NCI-H2029 treated with DMSO at 0.1 percent for 48 hours (cell line): ENCODE results near the gene MAEA.
"Not testable (repeated sequence)": the region's sequence is repeated elsewhere in the genome, so short reads cannot be mapped to it uniquely, and the experiment has no call there.

Source experiments
- DNase-seq: peaks from one replicate; lab custom pipeline; 2025; lab: John Stamatoyannopoulos, UW

Gene MAEA

GRCh38 chr4:1335193-1335883 is 45.6 kb downstream of the MAEA start:
- DNase-seq: not testable (repeated sequence)

- no peak for DNase-seq
Measured at GRCh38 chr4:1336088-1336491, 46.4 kb downstream of the MAEA start.

- no peak for DNase-seq
Measured at GRCh38 chr4:1337376-1337831, 47.7 kb downstream of the MAEA start.

- no peak for DNase-seq
Measured at GRCh38 chr4:1337951-1338751, 48.5 kb downstream of the MAEA start.

- DNase-seq: no peak
Measured at GRCh38 chr4:1338752-1339414, 49.2 kb downstream of the MAEA start.

- DNase-seq: no peak
Measured at GRCh38 chr4:1339489-1339888, 49.8 kb downstream of the MAEA start.

- no peak for DNase-seq
Measured at GRCh38 chr4:1340181-1340747, 50.6 kb downstream of the MAEA start.

GRCh38 chr4:1340861-1341260 is 51.2 kb downstream of the MAEA start:
- DNase-seq: no peak

- no peak for DNase-seq
Measured at GRCh38 chr4:1342003-1342402, 52.3 kb downstream of the MAEA start.

- no peak for DNase-seq
Measured at GRCh38 chr4:1344696-1345095, 55.0 kb downstream of the MAEA start.

GRCh38 chr4:1345903-1346780 is 56.5 kb downstream of the MAEA start:
- no peak for DNase-seq

GRCh38 chr4:1346781-1347409 is 57.2 kb downstream of the MAEA start, which contains the start of gene UVSSA:
Gene UVSSA, plus strand, starts transcription at chr4:1347208. Its CDS starts 884 bp downstream, at chr4:1348092.
- peak; percentile 92 for DNase-seq

GRCh38 chr4:1347410-1347864 is 57.7 kb downstream of the MAEA start:
- no peak for DNase-seq

- no peak for DNase-seq
Measured at GRCh38 chr4:1348014-1348513, 58.4 kb downstream of the MAEA start.

- no peak for DNase-seq
Measured at GRCh38 chr4:1348746-1349145, 59.1 kb downstream of the MAEA start.

- no peak for DNase-seq
Measured at GRCh38 chr4:1349359-1350168, 59.9 kb downstream of the MAEA start.

- DNase-seq: no peak
Measured at GRCh38 chr4:1350169-1350520, 60.5 kb downstream of the MAEA start.

- DNase-seq: peak; percentile 44
Measured at GRCh38 chr4:1351854-1352566, 62.3 kb downstream of the MAEA start.

- DNase-seq: no peak
Measured at GRCh38 chr4:1352567-1352900, 62.8 kb downstream of the MAEA start.
